ENCODE data around the gene KCNAB2.

DNA sequence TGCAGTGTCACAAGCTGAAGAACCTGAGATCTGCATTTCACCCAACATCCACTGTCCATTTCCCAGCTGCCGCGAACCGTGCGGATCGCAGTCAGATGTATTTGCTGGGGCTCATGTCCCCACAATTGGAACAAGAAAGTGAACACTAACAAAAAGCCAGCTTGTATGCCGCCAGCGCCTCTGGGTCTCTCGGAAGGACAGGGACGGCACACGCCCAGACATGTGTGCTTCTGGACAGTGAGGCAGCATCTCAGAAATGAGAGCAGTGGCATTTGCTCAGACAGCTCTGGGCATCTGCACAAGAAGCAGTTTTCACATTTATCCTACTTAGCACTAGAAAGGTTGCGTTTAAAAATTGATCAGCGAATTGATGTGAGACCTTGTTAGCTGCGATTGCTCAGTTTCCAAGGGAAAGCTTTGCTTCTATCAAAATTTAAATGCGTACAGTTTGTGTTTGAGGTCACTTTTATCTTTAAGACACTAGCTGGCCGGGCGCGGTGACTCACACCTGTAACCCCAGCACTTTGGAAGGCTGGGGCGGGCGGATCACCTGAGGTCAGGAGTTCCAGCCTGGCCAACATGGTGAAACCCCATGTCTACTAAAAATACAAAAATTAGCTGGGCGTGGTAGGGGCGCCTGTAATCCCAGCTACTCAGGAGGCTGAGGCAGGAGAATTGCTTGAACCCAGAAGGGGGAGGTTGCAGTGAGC is 28.7 kb downstream of the KCNAB2 start:
- TF ChIP-seq, protein P1, sequence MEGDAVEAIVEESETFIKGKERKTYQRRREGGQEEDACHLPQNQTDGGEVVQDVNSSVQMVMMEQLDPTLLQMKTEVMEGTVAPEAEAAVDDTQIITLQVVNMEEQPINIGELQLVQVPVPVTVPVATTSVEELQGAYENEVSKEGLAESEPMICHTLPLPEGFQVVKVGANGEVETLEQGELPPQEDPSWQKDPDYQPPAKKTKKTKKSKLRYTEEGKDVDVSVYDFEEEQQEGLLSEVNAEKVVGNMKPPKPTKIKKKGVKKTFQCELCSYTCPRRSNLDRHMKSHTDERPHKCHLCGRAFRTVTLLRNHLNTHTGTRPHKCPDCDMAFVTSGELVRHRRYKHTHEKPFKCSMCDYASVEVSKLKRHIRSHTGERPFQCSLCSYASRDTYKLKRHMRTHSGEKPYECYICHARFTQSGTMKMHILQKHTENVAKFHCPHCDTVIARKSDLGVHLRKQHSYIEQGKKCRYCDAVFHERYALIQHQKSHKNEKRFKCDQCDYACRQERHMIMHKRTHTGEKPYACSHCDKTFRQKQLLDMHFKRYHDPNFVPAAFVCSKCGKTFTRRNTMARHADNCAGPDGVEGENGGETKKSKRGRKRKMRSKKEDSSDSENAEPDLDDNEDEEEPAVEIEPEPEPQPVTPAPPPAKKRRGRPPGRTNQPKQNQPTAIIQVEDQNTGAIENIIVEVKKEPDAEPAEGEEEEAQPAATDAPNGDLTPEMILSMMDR (IDR thresholded peaks at IDR 0.05; ENCODE audit: low read depth, low read length, poor library complexity, severe bottlenecking), result no peak
- no peak for TF ChIP-seq EZH2phosphoT487 (IDR thresholded peaks at IDR 0.05; ENCODE audit: borderline replicate concordance, low read length)
